GM21786 (cell line): ENCODE data around the gene ARHGAP26.
A peak's percentile ranks its signal among the peaks of the same experiment; 100 is the strongest.
"Not testable (repeated sequence)": the region's sequence is repeated elsewhere in the genome, so short reads cannot be mapped to it uniquely, and the experiment has no call there.

Experiments used
- ATAC-seq: cut with Tn5 transposase; IDR thresholded peaks from one replicate; pipeline ENCODE4 v1.9.1; 2021; ENCODE audit not compliant: unreplicated experiment

ARHGAP26 gene

DNA sequence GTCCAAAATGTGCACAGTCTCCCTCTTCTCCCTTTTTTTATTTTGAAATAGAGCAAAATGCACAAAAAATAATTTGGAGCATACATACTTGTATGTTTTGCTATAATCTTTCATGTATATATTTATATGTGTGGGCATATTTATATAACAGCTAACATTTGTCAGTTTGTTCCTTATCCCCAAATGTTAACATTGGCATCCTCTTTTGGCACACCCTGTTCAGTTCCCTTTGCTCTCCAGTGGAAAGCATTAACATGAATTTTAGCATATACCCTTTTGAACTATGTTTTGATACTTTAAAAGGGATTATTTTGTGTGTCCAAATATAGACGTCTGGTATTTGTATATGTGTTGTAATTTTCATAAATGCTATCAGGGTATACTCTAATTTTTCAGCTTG, 306.2 kb downstream of the ARHGAP26 start:
- ATAC-seq, result no peak

DNA sequence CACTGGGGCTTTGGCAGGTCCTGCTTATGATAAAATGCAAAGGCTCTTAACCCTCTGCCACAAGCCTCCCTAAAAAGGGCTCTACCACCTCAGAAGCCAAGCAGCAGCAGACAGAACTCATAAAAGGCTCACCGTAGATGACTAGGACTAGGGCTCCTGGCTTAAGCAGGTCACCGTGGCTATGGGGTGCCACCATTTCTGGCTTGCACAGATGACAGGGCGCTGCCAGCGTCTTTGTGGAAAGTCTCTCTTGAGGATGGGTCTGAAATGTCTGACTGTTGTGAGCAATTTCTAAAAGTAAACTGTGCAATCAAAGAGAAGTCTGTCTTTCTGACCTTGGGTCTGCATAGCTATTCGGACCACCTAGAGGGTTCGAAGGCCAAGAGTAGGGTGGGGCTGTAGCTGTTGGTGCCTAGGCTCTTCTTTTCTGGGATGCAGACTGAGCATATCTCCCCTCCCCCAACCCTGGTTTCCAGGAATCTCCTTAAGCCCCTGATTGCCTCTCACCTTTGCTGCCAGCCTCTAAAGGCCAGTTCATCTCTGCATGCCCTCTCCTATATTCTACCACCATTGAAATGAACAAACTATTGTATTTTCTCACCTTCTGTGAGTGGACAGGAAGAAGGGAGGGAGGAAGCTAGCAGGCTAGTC, 307.4 kb downstream of the ARHGAP26 start:
- no peak for ATAC-seq

DNA sequence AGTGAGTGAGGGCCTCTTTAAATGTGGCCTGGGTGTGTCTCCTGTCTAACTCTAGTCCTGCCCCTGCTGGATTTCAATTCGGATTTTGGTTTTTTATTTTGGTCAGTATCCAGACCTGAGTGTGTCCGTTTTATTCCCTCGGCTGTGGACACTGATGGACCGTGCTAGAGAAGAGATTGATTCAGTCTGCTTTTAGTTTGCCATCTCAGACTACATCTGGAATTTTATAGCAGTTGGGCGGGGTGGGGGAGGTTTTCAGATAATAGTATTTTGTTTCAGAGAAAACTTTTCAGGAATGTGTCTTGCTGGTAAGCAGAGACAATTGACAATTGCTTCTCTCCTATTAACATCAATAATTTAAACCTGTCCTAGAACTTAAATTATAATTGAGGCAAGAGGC, 308.1 kb downstream of the ARHGAP26 start:
- ATAC-seq, result no peak

DNA sequence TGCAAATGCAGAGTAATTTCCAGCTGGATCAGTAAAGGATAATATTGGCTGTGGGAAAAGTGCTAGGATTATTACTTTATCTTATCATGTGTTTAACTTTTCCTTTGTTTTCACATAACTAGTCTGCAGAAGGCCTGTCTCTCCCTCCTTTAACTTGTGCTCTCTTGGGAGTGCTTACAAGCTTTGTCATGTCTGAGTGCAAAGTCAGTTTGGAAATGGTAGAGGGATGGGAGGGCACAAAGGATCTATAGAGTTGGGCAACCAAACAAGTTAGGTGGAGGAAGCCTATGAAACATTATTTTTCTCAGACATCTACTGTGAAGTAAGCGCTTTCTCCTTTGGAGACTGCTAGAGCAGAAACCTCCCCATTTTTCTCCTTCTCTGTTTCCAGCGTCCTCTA, 308.8 kb downstream of the ARHGAP26 start:
- ATAC-seq, result no peak

- no peak for ATAC-seq
Measured at GRCh38 chr5:143080407-143080806, 310.2 kb downstream of the ARHGAP26 start.

DNA sequence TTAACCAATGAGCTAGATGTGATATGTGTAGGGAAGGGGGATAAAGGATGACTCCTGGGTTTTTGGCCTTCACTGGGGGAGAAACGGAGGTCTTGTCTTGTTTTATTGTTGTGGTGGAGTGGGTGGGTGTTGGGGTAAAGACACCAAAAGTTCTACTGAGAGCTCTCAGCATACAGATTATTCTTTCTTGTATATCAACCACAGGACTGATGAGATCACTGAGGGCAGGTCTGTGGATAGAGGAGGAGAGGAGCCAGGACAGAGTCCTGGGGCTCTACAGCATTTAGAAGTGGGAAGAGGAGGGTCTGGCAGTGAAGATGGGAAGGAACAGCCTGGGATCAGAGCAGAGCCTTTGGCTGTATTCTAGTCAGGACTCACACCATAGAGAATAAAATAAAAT, 310.8 kb downstream of the ARHGAP26 start:
- ATAC-seq, result no peak

GRCh38 chr5:143083006-143083405, 312.8 kb downstream of the ARHGAP26 start:
- ATAC-seq, result no peak

DNA sequence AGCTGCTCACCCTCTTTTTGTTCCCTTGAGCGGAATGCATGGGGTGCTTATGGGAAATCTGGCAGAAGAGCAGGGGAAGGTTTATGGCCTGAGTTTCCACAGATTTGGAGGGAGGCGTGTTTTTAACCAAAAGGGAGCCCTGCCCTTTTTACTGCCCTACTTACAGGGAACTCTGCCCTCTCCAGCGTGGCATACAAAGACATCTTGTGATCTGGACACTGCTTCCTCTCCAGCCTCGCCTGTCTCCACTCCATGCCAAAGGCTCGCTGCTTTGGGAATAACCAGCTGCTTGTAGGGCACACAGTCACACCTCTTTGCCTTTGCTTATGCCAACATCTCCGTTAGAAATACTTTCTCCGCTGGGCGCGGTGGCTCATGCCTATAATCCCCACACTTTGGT, 314.2 kb downstream of the ARHGAP26 start:
- no peak for ATAC-seq

DNA sequence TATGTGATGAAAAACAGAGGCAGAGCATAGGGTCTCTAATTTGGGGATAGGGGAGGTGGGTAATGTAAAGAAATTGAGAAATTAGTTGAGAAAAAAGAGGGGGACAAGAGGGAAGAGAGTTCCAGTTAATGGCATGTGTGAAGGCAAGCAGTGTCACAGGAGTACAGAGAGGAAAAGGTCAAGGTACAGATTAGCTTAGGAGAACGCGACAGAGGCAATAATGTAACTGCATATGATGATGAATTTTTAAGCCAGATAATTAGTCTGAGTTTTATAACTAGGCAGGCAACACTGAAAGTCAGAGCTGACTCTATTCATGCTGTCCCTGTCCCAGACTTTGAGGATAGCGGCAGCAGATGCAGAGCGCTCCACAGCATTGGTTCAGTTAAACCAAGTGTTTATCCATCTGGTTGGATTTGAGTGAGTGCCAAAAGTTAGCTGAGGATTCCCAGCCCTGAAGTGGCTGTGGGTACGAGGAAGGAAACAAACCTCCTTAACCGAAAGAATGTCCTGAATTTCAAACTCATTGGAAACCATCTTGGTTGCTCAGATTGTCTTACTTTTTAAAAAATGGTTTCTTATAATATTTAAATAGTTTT, 315.2 kb downstream of the ARHGAP26 start:
- no peak for ATAC-seq

DNA sequence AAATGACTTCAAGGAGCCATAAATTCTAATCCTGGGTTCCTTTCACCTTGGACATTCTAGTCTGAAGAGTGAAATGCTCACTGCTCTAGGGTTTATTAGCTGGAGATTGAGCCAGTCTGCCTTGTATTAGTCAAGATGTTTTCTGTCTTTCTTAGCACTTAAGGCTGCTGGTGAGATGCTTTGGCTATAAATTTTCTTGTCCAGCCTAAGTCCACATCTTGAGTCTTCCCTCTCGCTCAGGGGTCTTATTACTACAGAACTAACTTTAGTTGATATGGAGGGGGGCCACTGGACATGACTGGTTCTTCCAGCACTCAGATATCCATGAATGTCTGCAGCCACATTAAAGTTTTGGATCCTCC, 316.4 kb downstream of the ARHGAP26 start:
- no peak for ATAC-seq

DNA sequence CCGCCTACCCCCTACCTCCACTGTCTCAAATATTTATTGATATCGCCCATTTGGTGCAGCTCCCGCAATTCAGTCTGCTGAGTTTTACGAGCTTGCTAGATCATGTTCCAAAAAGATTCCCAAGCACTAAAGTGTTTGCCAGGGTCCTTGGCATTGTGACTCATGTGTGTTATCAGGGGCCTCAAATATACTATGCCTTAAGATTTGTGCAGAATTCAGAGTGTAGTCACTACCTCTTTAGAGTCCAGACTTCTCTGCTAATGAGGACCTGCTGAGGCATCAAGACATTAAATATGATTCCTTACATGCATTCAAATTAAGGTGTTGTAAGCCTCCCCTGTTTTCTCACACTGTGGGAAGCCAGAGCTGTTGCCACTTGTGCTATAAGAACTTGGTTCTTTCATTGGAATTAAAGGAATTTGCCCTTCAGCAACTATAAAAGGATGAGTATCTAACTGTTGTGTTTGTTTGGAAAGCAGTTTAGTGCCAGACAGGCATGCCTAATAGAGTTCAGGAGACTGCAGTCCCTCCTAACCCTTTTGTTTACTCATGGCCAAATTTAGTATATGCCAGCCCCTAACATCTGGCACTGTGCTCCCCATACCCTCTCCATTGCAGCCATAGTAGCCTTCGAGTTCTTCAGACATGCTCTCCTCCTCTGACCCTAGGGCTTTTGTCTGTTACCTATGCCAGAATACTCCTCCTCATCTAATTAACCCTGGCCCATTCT, 316.9 kb downstream of the ARHGAP26 start:
- no peak for ATAC-seq

GRCh38 chr5:143088702-143089101, 318.5 kb downstream of the ARHGAP26 start:
- not testable (repeated sequence) for ATAC-seq

- ATAC-seq, result not testable (repeated sequence)
Measured at GRCh38 chr5:143090044-143090443, 319.9 kb downstream of the ARHGAP26 start.

GRCh38 chr5:143092711-143093451, 322.7 kb downstream of the ARHGAP26 start:
- not testable (repeated sequence) for ATAC-seq

DNA sequence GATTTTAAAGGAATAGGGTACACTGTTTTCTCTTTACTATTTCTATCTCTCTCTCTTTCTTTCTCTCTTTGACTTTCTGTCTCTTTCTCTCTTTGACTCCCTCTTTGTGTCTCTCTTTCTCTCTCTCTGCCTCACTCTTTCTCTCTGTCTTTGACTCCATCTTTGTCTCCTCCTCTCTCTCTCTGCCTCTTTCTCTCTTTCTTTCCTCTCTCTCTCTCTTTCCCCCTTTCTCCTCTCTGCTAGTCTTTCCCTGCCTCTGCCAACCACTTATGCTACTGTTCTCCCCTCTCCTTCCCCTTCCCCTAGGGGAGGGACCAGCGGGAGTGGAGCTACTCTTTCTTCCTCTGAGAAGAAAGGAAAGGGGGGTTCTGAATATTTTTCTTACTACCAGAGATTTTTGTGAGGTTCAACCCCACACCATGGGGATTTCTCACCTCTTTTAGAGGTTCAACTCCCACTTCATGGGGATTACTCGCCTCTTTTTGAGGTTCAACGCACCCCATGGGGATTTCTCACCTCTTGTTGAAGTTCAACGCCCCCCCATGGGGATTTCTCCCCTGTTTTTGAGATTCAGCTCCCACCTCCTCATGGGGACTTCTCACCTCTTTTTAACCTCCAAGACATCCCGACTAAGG, 323.4 kb downstream of the ARHGAP26 start:
- ATAC-seq, result no peak

DNA sequence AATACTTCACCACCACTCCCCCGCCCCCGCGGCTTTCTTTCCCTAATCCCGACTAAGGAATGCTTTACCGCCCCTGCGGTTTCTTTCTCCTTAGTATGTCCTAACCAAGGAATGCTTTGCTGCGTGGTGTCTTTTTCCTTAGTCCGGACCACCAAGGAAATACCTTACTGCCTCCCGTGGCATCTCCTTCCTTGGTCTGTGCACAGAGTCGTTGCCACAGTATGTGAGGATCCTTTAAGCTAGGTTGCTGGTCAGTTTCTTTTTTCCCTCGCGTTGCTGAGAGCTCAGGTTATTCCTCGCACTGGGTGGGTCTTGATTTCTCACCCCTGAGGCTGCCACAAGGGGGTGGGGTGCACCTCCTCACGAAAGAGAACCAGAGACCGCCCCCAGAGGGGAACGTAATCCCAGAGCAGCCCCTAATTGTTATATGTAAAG, 323.9 kb downstream of the ARHGAP26 start:
- no peak for ATAC-seq

DNA sequence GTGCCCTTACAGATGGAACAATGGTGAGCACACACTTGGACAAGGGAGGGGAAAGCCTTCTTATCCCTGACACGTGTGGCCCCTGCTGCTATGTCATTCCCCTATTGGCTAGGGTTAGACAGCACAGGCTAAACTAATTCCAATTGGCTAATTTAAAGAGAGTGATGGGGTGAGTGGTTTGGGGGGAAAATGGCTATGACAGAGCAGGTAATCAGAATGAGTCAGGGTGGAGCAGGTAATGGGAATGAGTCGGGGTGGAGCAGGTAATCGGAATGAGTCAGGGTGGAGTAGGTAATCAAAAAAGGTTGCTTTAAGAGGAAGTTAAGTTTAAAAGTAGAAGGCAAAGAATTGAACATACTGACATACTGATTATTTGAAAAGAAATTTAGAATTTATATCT, 324.4 kb downstream of the ARHGAP26 start:
- not testable (repeated sequence) for ATAC-seq

- peak; percentile 91 for ATAC-seq
Measured at GRCh38 chr5:143101121-143101520, 330.9 kb downstream of the ARHGAP26 start.

GRCh38 chr5:143101725-143102386, 331.7 kb downstream of the ARHGAP26 start:
- ATAC-seq, result no peak

- ATAC-seq, result no peak
Measured at GRCh38 chr5:143102411-143102810, 332.2 kb downstream of the ARHGAP26 start.
